ENCODE measurements around the gene KRT10.
"Not testable (repeated sequence)": the region's sequence is repeated elsewhere in the genome, so short reads cannot be mapped to it uniquely, and the experiment has no call there.

Gene KRT10

DNA sequence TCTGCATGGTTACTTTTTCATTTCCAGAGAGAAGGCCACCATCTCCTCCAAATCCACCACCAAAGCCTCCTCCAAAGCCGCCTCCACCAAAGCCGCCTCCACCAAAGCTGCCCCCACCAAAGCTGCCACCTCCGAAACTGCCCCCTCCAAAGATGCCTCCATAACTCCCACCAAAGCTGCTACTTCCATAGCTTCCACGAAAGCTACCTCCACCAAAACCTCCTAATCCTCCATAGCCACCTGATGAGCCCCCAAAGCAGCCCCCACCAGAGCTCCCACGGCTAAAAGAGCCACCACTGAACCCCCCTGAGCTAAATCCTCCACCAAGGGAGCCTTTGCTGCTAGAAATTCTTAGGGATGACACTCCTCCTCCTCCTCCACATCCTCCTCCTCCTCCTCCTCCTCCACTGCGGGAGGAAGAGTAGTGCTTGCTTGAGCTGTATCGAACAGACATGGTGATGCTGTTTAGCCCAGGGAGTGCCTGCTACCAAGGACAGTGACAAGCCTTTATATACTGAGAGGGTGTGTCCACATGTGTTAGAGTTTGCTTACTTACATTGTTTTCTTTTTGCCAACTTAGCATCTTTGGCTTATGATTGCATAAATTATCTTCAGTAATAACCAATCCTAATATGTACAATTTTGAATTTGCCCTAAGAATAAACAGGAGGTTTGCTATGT is at the start of gene KRT10:
Gene KRT10, minus strand, starts transcription at position 483 of the 681 bp plus-strand sequence. Its CDS starts 29 bp downstream, at position 454.
- no peak for DNase-seq

DNA sequence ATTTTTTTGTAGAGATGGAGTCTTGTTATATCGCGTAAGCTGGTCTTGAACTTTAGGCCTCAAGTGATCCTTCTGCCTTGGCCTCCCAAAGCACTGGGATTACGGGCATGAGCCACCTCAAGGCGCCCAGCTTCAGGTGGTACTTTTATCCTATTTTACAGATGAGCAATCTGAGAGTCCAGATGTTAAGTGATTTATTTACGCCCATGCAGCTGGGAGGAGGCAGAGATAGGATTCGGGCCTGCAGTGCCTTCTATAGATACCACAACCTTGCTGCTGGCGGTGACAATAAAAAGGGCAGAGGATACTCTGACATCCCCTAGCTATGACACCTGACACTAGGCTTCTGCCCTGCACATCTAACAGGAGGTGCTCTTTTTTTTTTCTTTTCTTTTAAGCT is 48.9 kb upstream of the KRT10 start:
- DNase-seq = no peak

DNA sequence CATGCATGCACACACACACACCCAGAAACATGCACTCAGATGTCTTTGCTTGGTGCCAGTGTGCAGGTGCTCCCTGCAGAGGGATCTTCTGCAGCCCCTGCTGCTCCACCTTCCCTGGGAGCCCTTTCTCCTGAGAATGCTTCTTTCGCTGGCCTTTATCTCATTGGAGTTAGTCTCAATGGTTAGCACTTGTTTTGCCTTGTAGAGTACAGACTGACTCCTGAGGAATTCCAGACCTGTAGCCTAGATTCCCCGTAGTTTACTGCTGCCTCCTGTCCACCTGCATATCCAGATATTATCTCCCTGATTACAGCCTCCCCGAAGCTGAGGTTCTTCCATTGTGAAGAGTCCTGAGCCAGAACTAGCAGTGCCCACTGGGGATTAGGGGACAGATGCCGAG is 47.7 kb upstream of the KRT10 start:
- no peak for DNase-seq

DNA sequence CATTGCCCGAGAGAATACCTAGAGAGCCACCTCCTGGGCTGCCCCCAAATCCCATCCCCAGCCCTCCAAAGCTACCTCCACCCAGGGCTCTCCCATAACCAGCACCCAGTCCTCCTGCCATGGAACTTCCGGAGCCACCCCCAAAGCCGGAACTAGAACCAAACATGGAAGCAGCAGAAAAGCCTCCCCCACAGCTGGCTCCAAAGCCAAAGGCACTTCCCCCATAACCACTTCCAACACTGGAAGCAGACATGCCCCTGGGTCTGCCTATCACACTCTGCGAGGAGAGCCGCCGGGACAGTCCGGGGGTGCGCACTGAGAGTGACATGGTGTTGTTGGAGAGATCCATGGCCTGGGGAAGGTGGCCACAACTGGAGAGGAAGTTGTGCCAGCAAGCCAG is 44.4 kb upstream of the KRT10 start, which contains the start of gene KRT12:
Gene KRT12, minus strand, starts transcription at position 386 of the 400 bp plus-strand sequence. Its CDS starts 37 bp downstream, at position 349.
- DNase-seq = no peak

DNA sequence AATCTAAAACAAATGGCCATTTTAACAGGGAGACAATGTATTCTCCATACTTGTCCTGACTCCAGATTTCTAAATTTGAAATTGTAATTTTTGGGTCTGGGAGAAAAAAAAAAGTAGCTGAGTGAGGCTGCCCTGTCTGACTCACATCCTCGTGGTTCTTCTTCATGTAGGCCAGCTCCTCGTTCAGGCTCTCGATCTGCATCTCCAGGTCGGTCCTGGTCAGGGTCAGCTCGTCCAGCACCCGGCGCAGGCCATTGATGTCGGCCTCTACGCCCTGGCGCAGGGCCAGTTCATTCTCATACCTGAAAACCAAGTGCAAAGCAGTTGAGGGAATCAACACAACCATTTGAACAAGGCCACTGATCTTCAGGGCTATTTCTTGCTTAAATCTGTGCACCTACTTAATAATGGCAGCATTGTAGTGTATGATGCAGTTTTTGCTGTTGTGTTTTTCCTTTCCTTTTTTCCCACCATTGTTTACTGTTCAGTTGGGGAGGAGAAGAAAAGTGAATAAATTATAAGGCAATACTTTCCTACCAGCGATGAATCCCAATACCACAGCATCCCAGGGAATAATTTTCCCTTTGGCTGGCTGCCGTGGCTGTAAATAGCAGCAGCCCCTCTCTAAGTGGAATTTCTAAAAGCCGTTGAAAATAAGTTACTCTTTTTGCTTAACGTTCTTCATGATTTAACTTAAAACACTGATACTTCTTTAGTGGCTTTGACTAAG is 42.4 kb upstream of the KRT10 start:
- no peak for DNase-seq

DNA sequence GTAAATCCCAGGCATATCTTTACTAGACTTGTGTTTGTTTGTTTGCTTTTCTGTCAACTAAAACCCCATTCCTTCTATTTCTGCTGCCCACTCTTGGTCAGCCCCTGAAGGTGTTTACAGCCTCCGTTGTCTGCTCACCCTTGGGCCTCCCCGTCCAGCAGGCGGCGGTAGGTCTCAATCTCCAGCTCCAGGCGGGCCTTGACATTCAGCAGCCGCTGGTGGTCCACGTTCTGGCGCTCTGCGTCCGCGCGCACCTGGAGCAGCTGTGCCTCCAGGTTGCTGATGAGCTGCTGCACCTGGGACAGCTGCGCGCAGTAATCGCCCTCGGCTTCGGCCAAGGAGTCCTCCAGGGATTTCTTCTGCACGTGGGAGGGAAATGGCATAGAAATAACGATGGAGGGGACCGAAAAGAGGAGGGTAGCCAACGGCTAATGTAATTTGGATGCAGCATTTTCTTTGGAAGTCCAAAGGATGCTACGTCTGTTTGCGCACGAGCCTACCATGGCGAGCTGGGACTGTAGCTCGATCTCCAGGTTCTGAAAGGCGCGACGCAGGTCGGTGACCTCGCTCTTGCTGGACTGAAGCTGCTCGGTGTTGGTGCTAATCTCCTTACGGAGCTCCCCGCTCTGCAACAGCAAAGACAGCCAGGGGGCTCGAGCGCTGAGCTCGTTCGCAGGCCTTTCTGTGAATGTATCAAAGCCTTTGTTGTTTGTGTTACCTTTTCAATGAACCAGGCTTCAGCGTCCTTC is 40.7 kb upstream of the KRT10 start:
- peak; percentile 11 for DNase-seq

DNA sequence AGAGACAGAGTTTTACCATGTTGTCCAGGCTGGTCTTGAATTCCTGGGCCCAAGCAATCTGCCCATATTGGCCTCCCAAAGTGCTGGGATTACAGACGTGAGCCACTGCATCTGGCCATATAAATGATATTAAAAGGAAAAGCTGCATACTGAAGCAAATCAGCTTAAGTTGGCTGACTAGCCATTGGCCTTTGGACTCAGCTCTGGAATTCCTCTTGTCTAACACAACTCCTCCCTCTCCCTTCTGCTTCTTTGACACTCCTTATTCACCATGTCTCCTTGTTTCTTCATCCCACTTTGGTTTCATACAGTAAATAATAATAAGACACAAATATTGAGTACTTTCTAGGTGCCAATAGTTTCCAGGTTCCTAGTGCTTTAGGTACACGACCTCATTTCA is 37.1 kb upstream of the KRT10 start:
- no peak for DNase-seq

DNA sequence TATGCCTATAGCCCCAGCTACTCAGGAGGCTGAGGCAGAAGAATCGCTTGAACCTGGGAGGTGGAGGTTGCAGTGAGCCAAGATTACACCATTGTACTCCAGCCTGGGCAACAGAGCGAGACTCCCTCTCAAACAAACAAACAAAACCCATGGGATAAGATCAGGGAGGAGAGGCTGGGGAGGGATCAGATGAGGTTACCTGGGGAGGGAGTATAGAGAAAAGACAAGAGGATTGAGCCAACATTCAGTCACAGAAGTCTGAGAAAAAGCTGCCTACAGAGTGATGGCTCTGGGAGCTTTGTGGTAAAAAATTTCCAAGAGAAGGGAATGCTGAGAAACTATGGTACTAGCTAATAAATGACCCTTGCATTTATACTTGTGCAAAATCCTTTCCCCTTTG is 36.3 kb upstream of the KRT10 start:
- DNase-seq = not testable (repeated sequence)

DNA sequence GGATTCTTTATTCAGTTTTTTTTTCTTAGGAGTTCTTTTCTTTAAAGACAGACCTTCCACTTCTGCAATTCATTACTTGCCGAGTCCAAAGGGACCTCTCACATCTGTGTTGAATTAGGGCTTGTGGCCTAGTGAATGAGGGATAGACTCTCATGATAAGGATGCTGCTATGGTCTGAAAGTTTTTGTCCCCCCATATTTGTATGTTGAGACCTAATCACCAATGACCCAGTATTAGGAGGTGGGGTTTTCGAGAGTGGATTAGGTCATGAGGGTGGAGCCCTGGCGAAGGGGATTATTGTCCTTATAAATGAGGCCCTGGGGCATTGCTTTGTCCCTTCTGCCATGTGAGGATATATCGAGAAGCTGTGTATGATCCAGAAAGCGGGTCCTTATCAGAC is 35.1 kb upstream of the KRT10 start:
- peak; percentile 77 for DNase-seq

DNA sequence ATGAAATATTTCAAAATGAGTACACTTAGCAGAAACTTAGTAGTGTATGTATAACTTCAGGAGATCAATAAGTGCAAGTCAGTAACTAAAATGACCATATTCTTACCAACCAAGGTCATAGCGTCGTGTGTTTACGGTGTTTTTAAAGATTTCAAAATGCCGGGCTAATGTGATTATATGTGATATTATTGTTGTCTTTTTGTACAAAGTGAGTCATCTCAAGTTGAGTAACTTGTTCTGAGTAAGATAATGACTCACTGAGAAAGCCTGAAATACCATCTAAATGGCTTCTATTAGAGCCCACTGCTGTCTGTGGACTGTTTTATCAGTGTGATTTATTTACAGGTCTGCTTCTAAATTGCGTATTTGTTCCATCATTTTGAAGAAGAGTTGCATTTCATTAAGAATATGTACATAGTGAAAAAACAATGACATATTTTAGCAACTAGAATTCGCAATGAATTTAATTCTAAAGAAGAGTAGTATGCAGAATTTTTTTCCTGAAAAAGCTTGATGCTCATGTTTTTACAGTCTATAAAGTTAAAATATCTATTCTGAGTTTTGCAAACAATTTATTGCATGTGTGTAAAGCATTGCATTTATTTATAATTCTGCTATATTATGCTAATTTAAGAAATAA is 31.9 kb upstream of the KRT10 start:
- peak; percentile 90 for DNase-seq

DNA sequence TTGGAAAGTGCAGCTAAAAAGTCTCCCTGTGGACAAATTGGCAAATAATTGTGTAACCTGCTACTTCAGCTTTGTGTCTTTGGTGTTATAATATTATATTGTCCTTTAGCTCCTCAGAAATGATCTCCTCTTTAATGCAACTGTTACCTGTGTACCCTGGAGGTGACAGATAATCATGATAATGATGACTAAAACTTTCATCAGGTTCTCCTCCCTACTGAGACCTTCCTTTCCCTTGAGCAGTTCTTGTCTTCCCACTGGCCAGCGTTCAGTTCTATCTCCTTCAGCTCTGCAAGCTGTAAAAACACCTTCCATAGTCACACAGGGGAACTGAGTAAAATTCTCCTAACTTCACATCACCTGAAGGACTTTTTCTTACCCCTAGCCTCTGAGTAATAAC is 29.9 kb upstream of the KRT10 start:
- DNase-seq = no peak

DNA sequence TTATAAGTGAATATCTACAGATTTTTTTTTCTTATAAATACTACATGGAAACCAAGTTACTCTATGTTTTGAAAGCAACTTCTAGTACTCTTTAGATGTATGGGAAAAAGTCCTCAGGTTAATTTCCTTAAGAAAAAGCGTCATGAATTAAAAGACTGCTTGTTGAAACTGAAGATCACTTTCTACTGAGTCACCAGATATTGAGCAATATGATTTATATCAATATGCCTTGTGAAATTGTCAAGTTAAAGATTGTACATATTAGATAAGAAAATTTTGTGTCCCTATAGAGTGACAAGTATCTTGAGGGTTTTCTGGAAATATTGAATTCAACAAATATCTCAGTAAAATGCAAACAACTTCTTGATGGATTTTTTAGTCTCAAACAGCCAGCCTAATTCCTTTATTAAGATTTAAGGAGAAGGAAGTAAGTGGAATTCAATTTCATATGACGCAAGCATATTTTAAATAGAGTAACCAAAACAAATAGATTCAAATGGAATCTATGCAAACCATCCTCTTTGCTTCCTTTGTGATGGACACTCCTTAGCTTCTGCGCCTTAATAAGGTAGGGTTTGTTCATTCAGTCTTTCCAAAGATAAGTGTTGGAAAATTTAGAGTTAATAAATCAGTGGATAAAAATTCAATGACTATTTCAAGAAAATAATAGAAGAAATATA is 28.0 kb upstream of the KRT10 start:
- peak; percentile 19 for DNase-seq

DNA sequence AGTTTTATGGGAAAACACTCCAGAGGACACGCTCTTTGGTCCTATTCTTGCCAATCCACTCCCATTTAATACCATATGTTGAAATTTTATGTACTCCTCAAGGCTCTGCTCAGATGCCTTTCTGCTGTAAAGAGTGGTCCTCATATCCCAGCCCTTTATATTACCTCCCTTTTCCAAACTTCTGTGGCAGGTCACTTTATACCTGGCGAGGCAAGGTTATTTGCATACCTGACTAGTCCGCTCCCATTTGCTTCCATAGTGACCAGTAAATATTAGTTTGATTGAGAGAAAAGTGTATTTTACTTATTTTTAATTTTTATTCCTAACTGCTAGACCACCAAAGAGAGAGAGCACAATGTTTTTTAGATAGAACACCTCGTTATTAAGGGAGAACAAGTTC is 27.3 kb upstream of the KRT10 start:
- DNase-seq = no peak

DNA sequence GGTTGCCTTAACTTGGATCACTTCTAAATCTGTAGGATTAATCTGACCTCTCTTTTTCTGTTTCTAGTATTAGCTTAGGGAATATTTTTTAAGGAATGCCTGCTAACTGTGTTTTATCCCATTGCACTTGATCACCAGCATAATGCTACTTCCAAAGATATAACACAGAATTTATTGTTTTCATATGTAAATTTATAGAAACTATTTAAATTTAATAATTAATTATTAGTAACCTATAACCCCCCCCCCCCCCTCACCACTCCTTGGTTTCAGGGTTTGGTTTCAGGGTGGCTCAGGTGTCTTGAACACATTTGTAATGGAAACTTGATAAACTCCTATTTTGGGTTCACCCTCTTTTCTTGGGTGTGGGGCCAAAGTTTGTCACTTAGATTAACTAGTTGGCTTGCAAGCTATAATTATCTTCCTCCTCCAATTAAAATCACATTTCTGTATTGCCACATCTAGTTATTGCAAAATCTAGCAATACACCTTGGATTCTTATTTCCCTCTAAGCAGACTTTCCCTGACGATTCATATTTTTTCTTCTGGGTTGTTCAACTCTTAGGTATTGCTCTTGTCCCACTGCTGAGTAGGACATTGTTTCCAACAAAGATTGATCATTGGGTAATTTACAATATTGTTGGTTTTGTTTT is 26.3 kb upstream of the KRT10 start:
- no peak for DNase-seq

DNA sequence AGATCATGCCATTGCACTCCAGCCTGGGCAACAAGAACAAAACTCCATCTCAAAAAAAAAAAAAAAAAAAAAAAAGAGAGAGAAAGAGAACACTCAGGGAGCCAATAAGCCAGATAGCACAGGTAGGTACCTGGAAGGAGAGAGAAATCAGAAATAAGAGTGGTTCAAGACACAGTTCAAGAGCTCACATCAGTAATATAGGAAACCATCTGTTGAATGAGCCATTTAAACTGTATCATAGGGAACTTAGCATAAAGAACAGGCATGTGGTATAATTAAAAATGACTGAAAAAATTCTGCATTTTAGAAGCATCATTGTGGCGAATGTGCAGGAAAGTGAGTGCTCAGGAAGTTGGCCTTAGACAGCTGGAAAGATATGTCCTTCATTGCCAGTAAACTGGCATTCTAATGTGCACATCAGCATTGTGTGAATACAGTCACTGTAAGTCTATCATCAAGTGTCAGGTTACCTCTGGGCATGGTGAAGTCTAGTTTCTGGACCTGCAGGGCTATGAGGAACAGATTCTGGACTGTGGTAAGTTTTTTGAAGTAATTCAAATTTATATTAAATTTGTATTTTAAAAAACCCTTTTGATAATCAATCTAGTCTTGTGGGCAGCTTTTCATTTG is 24.2 kb upstream of the KRT10 start:
- DNase-seq = no peak

DNA sequence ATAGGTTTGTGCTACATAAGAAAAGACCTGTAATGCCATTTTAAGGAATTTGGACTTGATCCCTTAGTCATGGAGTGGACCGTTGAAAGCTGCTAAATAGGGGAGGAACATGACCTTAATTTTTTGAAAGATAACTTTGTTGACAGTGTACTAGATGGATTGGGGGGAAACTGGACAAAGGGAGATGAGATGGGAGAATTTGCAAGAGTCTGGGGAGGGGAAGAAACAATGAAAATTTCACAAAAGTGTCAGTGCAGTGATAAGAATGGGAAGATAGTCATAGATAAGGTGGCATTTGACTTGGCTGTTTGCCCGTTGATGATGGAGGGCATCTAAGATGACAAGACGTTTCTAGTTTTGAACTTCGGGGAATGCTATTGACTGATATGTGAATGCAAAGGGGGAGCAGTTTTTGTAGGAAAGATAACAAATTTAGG is 22.3 kb upstream of the KRT10 start:
- no peak for DNase-seq

DNA sequence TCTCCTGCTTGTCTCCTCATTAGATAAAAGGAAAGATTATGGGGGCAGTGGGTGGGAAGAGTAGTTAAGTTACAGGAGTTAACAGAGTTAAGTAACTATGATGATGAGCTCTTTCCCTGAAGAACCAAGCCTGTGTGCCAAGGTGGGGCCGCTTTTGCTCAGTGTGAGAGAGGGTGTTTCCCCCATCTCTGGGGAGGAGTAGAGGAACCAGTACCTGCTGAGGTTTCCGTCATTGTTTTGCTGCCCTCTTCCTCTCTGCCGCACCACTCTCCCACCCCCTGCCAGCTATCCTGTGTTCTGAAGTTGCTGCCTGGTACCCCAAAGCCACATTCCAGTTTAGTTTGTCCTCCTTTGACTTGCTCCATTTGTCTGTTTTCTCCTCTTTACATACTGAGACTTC is 20.8 kb upstream of the KRT10 start:
- DNase-seq = no peak

DNA sequence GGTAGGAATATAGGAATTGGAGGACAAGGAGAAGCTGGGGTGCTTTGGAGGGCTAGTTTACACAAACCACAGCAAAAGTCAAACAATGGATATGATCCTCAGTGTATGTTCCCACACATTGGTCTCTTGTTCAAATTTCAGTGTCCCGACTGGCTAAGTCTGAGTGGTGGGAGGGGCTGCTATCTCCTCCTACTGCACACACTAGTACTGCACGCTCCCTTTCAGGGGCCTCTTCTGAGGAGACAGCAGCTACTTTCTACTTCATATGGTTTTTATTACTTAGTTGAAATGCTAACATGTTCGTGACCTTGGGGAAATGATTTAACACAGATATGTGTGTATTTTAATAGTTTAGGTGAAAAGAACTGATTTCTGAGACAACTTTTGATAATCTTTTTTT is 18.8 kb upstream of the KRT10 start:
- DNase-seq = peak; percentile 51

DNA sequence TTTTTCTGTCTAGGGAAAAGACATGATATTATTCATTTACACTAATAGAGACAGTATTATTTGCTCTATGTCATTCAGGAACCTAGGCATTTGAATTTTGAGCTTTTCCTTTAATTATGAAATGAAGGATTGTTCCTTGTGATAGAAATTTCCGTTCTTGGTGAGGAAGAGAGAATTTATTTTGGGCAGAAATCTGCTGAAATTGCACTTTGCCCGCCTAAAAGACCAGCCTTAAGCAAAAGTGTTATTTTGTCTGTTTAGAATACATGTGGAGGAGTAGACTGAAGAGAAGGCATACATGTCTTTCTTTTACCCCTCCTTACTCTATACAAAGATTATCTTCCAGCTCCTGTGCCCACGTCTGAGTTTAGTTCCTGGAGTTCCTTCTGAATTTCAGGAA is 16.8 kb upstream of the KRT10 start:
- DNase-seq = no peak

DNA sequence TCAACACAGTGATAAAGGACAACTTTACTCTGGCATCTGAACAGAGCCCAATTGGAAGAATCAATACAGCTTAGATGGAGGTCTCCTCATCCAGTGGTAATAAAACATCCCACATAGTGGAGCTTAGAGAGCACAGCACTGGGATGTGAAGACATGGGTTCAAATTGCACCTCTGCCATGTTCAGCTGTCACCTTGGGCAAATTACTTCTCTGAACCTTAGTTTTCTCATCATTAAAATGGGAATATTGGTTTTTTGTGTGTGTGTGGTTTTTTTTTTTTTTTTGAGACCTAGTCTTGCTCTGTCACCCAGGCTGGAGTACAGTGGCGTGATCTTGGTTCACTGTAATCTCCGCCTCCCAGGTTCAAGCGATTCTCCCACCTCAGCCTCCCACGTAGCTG is 13.6 kb upstream of the KRT10 start:
- DNase-seq = no peak

DNA sequence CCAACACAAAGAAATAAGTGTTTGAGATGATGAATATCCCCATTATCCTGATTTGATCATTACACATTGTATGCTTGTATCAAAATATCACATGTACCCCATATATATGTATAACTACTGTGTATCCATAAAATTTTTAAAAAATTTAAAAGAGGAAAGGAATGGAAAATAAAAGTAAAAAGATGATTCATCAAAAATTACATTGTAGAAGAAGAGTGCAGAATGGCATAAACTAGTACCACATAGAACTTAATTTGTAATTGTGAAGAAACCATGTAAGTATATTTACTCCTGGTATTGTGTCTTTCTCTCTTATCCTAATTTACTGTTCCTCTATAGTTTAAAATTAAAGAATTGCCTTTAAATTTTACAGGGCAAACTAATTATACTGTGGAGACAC is 11.5 kb upstream of the KRT10 start:
- DNase-seq = no peak

DNA sequence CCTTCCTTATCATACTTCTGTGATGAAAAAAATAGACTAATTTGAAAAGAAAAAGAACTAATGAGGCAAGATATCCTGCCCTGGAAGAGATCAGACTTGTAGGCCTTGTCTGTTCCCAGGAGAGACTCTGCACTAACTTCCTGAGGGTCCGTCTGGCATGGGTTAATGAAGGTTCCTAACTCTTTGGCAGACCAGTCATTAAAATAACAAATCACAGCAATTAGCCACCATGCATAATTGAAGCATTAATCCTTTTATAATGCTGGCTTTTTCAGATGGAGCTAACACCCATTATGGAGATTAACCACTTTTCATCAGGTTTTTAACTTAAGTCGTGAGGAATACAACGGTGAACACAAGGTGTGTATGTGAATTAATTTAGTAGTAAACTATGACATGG is 10.4 kb upstream of the KRT10 start:
- DNase-seq = no peak
